Central memory CD8-positive, alpha-beta T cell (primary cell): ENCODE results near the gene RAB17.
A peak's percentile ranks its signal among the peaks of the same experiment; 100 is the strongest.
"Not testable (repeated sequence)": the region's sequence is repeated elsewhere in the genome, so short reads cannot be mapped to it uniquely, and the experiment has no call there.

Experiments
- ATAC-seq: fragments of 150-1000 bp; cut with Tn5 transposase; replicated peaks from 2 replicates; pipeline ENCODE4 v1.10.0; 2022; ENCODE audit warnings: mild to moderate bottlenecking, moderate FRiP score, moderate number of reproducible peaks; ENCODE audit not compliant: poor library complexity, severe bottlenecking; ENCODE audit errors: extremely low read depth
- DNase-seq, 2 donors: peaks; one replicate each; pipeline ENCODE4 v3.0.0; 2021; ENCODE audit warnings: low spot score in 2 of 2
- H3K27ac Mint-ChIP-seq: one replicate; pipeline ENCODE4 v1.8.0; 2022; ENCODE audit warnings: low read depth, mild to moderate bottlenecking, moderate library complexity, mixed read lengths
- H3K27me3 Mint-ChIP-seq: one replicate; pipeline ENCODE4 v1.8.0; 2022; ENCODE audit warnings: mixed read lengths
- H3K36me3 Mint-ChIP-seq: one replicate; pipeline ENCODE4 v1.8.0; 2022; ENCODE audit warnings: mild to moderate bottlenecking, moderate library complexity, mixed read lengths; ENCODE audit not compliant: insufficient read depth
- H3K4me1 Mint-ChIP-seq: one replicate; pipeline ENCODE4 v1.8.0; 2022; ENCODE audit warnings: mixed read lengths
- H3K4me3 Mint-ChIP-seq: one replicate; pipeline ENCODE4 v1.8.0; 2022; ENCODE audit warnings: mild to moderate bottlenecking, moderate library complexity, mixed read lengths
- H3K9me3 Mint-ChIP-seq: one replicate; pipeline ENCODE4 v1.8.0; 2022; ENCODE audit warnings: mixed read lengths

RAB17 gene

DNA sequence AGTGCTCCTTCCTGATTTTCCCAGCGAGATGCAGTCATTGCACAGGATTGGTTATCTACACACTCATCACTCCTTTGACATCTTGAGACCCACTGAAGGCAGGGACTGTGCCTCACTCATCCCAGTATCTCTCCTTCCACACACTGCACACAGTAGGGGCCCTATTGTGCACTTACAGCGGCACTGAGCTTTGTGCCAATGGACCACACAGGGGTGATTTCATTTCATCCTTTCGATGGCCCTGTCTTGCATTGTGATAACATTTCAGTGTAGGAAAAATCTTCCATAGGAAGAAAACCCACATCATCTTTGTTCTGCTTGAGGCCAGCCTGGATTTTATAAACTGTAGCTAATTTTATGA is 25.8 kb upstream of the RAB17 start:
- H3K4me3 Mint-ChIP-seq, result no peak overlapping the region
- H3K4me1 Mint-ChIP-seq, result peaks cover 6% of the 10 kb centered on the region
- H3K27me3 Mint-ChIP-seq, result peaks cover 10% of the 10 kb centered on the region
- no peaks in the 10 kb centered on the region for H3K36me3 Mint-ChIP-seq
- H3K27ac Mint-ChIP-seq, result no peak overlapping the region
- H3K9me3 Mint-ChIP-seq, result no peaks in the 10 kb centered on the region
- ATAC-seq, result no peak
- DNase-seq, result no peak

DNA sequence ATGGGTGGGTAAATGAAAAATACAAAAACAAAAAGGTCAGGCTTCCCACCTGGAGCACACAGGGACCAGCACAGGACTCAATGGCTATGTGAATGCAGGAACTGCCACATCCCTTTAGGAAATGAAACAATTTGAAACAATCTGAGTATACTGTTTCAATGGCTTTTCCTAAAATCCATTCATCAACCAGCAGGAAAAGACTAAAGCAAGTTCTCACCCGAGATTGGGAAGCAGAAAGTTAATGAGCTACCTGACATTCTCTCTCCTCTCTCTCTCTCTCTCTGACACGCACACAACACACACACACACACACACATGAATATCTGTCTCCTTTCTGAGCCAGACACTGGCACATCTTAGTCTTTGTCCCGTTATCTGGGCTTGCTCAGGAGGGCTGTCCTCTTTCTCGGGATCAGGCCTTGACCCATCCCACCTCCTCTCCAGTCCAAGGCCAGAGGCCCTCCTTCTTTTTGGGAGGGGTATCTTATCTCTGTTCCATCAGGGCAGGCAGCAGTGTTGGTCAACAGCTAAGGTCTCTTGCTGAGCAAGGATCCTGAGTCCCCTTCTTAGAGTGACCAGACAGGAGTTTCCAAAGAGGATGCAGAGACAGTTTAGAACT is 25.2 kb upstream of the RAB17 start:
- Mint-ChIP-seq H3K4me3 (no peak overlapping the region), H3K27ac (no peak overlapping the region), H3K9me3 (no peaks in the 10 kb centered on the region)

GRCh38 chr2:237614151-237614720 is 23.7 kb upstream of the RAB17 start:
- Mint-ChIP-seq H3K9me3 (no peaks in the 10 kb centered on the region), H3K4me3 (no peak overlapping the region), H3K36me3 (no peaks in the 10 kb centered on the region), H3K27ac (no peak overlapping the region), H3K27me3 (peaks cover 22% of the 10 kb centered on the region), H3K4me1 (peaks cover 6% of the 10 kb centered on the region)
- DNase-seq (no peak), ATAC-seq (no peak)

More for the DNA sequence above, 25.2 kb upstream of the RAB17 start:
- Mint-ChIP-seq H3K27me3 (peaks cover 7% of the 10 kb centered on the region), H3K36me3 (no peaks in the 10 kb centered on the region), H3K4me1 (peaks cover 6% of the 10 kb centered on the region)
- no peak for ATAC-seq
- DNase-seq, result no peak

DNA sequence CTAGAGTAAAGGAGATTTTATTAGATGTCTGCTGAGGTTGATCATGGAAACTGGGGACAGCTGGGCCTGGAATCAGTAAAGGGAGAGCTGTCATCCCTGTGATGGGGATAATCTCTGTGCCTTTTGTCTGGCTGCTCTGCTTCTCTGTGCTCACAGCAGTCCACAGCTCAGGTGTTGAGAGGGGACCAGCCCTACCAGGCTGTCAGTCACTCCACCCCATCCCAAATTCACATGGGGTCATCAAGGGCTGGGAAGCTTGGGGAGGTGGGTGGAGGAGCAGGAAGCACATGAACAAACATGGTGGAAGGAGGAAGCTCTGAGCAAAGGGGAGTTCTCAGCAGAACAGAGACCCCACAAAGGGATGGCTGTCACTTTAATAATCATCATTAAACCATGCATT is 23.1 kb upstream of the RAB17 start:
- H3K4me3 Mint-ChIP-seq, result no peak overlapping the region
- H3K27ac Mint-ChIP-seq, result no peak overlapping the region

DNA sequence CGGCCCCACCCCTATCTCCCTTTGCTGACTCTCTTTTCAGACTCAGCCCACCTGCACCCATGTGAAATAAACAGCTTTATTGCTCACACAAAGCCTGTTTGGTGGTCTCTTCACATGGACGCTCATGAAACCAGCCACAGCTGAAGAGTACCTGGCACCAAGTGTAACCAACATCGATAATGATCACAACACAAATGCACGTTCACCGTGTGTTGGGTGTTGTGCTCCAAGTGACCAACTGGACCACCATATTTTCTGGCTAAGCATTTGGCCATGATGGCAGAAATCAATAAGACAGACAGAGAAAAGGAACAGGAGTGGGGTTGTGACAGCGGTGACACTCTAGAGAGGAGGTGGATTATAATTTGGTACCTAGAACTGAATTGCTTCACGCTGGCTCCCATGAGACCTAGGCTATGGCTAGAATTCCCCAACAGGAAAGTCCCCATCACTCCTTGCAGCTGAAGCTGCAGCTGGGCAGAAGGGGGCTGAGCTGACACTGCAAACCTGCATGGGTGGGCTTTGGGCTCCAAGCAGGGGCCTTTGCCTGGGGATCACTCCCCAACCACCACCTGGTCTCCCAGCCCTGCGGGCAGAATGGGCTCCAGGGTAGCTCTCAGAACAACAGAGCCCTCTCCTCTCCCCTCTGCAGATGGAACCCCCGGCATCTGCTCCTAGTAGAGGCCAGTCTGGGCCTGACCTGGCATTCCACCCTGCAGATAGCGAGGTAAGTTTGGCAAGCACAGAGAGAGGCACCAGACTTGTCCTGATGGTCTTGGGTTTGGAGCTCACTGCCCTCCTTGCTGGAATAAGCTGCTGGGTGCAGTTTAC is 22.2 kb upstream of the RAB17 start:
- Mint-ChIP-seq H3K4me3 (no peak overlapping the region), H3K36me3 (no peaks in the 10 kb centered on the region), H3K27ac (no peak overlapping the region), H3K9me3 (no peaks in the 10 kb centered on the region), H3K27me3 (peaks cover 30% of the 10 kb centered on the region), H3K4me1 (peaks cover 6% of the 10 kb centered on the region)
- ATAC-seq (no peak), DNase-seq (no peak)

More for the DNA sequence above, 23.1 kb upstream of the RAB17 start:
- H3K36me3 Mint-ChIP-seq, result no peaks in the 10 kb centered on the region
- H3K27me3 Mint-ChIP-seq, result peaks cover 25% of the 10 kb centered on the region
- H3K4me1 Mint-ChIP-seq, result peaks cover 6% of the 10 kb centered on the region
- ATAC-seq (no peak), DNase-seq (no peak)
- H3K9me3 Mint-ChIP-seq, result no peaks in the 10 kb centered on the region

- not testable (repeated sequence) for H3K36me3 Mint-ChIP-seq, H3K4me3 Mint-ChIP-seq, H3K9me3 Mint-ChIP-seq, H3K27ac Mint-ChIP-seq, ATAC-seq, DNase-seq
- Mint-ChIP-seq H3K4me1 (peaks cover 15% of the 10 kb centered on the region), H3K27me3 (peaks cover 38% of the 10 kb centered on the region)
Observed at GRCh38 chr2:237606522-237606921, 16.0 kb upstream of the RAB17 start.

GRCh38 chr2:237604960-237605359 is 14.4 kb upstream of the RAB17 start:
- peaks cover 15% of the 10 kb centered on the region for H3K4me1 Mint-ChIP-seq
- no peak overlapping the region for H3K27ac Mint-ChIP-seq
- H3K36me3 Mint-ChIP-seq, result no peaks in the 10 kb centered on the region
- no peak for DNase-seq
- ATAC-seq, result no peak
- peaks cover 31% of the 10 kb centered on the region for H3K27me3 Mint-ChIP-seq
- no peak overlapping the region for H3K4me3 Mint-ChIP-seq
- no peaks in the 10 kb centered on the region for H3K9me3 Mint-ChIP-seq

- Mint-ChIP-seq H3K9me3 (no peaks in the 10 kb centered on the region), H3K4me3 (no peak overlapping the region), H3K36me3 (no peaks in the 10 kb centered on the region), H3K4me1 (peaks cover 15% of the 10 kb centered on the region), H3K27me3 (peaks cover 25% of the 10 kb centered on the region), H3K27ac (no peak overlapping the region)
- DNase-seq, result no peak
- no peak for ATAC-seq
Observed at GRCh38 chr2:237604391-237604790, 13.9 kb upstream of the RAB17 start.

GRCh38 chr2:237603718-237604362 is 13.3 kb upstream of the RAB17 start:
- H3K36me3 Mint-ChIP-seq, result no peaks in the 10 kb centered on the region
- H3K27ac Mint-ChIP-seq, result peak overlapping the region; percentile 73
- H3K4me3 Mint-ChIP-seq, result peak overlapping the region; percentile 50
- ATAC-seq (peak; percentile 97), DNase-seq (peak; percentile 37 to 48)
- peaks cover 15% of the 10 kb centered on the region for H3K4me1 Mint-ChIP-seq
- no peaks in the 10 kb centered on the region for H3K9me3 Mint-ChIP-seq
- peaks cover 19% of the 10 kb centered on the region for H3K27me3 Mint-ChIP-seq

DNA sequence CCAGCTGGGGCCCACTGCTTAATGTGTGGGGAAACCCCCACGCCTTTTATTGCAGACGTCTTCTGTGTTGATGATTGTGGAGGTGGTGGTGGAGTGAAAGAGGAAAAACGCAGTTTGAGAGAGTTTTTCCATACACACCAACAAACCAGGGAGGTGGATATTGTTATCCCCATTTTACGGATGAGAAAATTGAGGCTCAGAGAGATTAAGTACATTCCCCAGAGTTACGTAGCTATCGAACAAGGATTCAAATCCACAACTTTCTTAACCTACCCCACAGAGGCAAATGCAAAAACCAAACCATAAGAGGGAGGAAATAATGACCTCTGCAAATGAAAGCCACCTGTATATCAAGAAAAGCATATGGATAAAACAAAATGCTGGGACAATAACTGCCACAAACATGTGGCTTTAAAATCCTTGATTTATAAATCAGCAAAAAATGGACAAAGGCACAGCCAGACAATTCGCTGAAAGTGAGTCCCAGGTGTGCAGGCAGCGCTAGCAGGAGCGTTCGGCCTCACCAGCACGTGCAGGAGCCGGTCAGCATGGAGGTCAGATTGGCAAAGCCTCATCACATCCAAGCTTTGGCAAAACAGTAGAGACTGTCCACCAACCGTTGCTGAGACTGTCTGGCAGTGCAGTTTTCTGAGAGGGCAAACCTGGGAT is 12.6 kb upstream of the RAB17 start:
- DNase-seq (no peak), ATAC-seq (no peak)
- peaks cover 15% of the 10 kb centered on the region for H3K4me1 Mint-ChIP-seq
- H3K27ac Mint-ChIP-seq, result peak overlapping the region; percentile 73
- no peaks in the 10 kb centered on the region for H3K9me3 Mint-ChIP-seq
- H3K27me3 Mint-ChIP-seq, result peaks cover 13% of the 10 kb centered on the region
- peak overlapping the region; percentile 50 for H3K4me3 Mint-ChIP-seq
- no peaks in the 10 kb centered on the region for H3K36me3 Mint-ChIP-seq

- Mint-ChIP-seq H3K9me3 (no peaks in the 10 kb centered on the region), H3K4me1 (peaks cover 20% of the 10 kb centered on the region), H3K4me3 (no peak overlapping the region), H3K27ac (no peak overlapping the region), H3K27me3 (peaks cover 5% of the 10 kb centered on the region), H3K36me3 (no peaks in the 10 kb centered on the region)
- no peak for DNase-seq
- ATAC-seq, result no peak
Observed at GRCh38 chr2:237602409-237602808, 11.9 kb upstream of the RAB17 start.

- no peaks in the 10 kb centered on the region for H3K9me3 Mint-ChIP-seq
- H3K27ac Mint-ChIP-seq, result no peak overlapping the region
- ATAC-seq (no peak), DNase-seq (no peak)
- no peaks in the 10 kb centered on the region for H3K27me3 Mint-ChIP-seq
- H3K4me3 Mint-ChIP-seq, result no peak overlapping the region
- H3K36me3 Mint-ChIP-seq, result no peaks in the 10 kb centered on the region
- peaks cover 20% of the 10 kb centered on the region for H3K4me1 Mint-ChIP-seq
Observed at GRCh38 chr2:237601453-237602116, 11.1 kb upstream of the RAB17 start.
